HCT116 (cell line): ENCODE measurements around the gene TRAK1. TPM values are rescaled to one million over a fixed set of nuclear protein-coding genes. Genes with fewer than 3 reads are reported as not detected.
A peak's percentile ranks its signal among the peaks of the same experiment; 100 is the strongest.

Source experiments
- ATAC-seq: fragments of 200-7000 bp; cut with Tn5 transposase; 2 replicates; pipeline ENCODE4 v1.9.1; 2020; ENCODE audit warnings: mild to moderate bottlenecking, moderate library complexity
- BruUV-seq: library from RNA; stranded (reverse); fragments of 400-500 nt; replicated peaks from 2 replicates; lab custom pipeline; 2021; lab: Mats Ljungman, UMichigan
- CTCF ChIA-PET: fragments of 300-600 bp; sonication (Branson Sonifier 250); formaldehyde crosslinking; loops from one replicate; lab custom pipeline; 2021; ENCODE audit warnings: antibody characterized with exemption; lab: Charles Lee
- POLR2A ChIA-PET: fragments of 300-600, 350-600 bp; sonication (Branson Sonifier 250); formaldehyde crosslinking; loops from one replicate; lab custom pipeline; 2021; ENCODE audit warnings: antibody characterized with exemption; lab: Charles Lee
- RAD21 ChIA-PET, 2 experiments: fragments of 300-600 bp; sonication (Branson Sonifier 250); formaldehyde crosslinking; loops; one replicate each; lab custom pipeline; 2023; ENCODE audit warnings: low total read pairs in 2 of 2; ENCODE audit not compliant: uncharacterized antibody in 2 of 2, unreplicated experiment in 2 of 2, low non-redundant PET in 1 of 2; lab: Charles Lee
- DNase-seq: peaks from one replicate; pipeline ENCODE4 v3.0.0-alpha.2; 2010; ENCODE audit warnings: low read depth, low spot score
- H2AFZ ChIP-seq: fragments of 200-600 bp; shearing (Covaris generic), sonication (generic); 2 replicates; pipeline ENCODE4 v1.6.1; 2017; ENCODE audit warnings: low read depth, mixed run types, mixed read lengths, antibody characterized with exemption, low read length; ENCODE audit not compliant: poor library complexity, severe bottlenecking
- H3K27ac ChIP-seq: 2 replicates; pipeline ENCODE4 v1.5.1; 2012; ENCODE audit warnings: low read depth, low read length
- H3K27me3 ChIP-seq: fragments of 200-600 bp; sonication (generic); 2 replicates; pipeline ENCODE4 v1.6.1; 2016; ENCODE audit warnings: mixed run types, low read length, mixed read lengths; ENCODE audit not compliant: insufficient read depth
- H3K36me3 ChIP-seq, 2 experiments: fragments of 200-500 bp in 1 of 2; fragments of 200-600 bp in 1 of 2; sonication (Bioruptor generic) in 1 of 2; sonication (generic) in 1 of 2; 2 replicates each; pipeline versions ENCODE4 v1.5.1 to v1.6.1; 2014 to 2016; ENCODE audit warnings: low read length in 2 of 2, inconsistent platforms in 1 of 2, mixed read lengths in 1 of 2, mixed run types in 1 of 2; ENCODE audit not compliant: insufficient read depth in 2 of 2, control insufficient read depth in 1 of 2
- H3K4me1 ChIP-seq, 2 experiments: fragments of 200-600 bp in 1 of 2; sonication (generic) in 1 of 2; 2 replicates each; pipeline versions ENCODE4 v1.5.1 to v1.6.1; 2012 to 2017; ENCODE audit warnings: low read length in 2 of 2, inconsistent platforms in 1 of 2, mild to moderate bottlenecking in 1 of 2, mixed read lengths in 1 of 2, mixed run types in 1 of 2, moderate library complexity in 1 of 2; ENCODE audit not compliant: insufficient read depth in 2 of 2, control insufficient read depth in 1 of 2
- H3K4me2 ChIP-seq: fragments of 200-600 bp; sonication (generic); 2 replicates; pipeline ENCODE4 v1.6.1; 2017; ENCODE audit warnings: mixed run types, low read length, mixed read lengths
- H3K4me3 ChIP-seq, 2 experiments: fragments of 200-600 bp in 1 of 2; sonication (generic) in 1 of 2; replicated peaks in 1 of 2; 2 replicates each; pipeline ENCODE4 v1.5.1; 2011 to 2016; ENCODE audit warnings: low read length in 2 of 2, control low read depth in 1 of 2, low read depth in 1 of 2, mild to moderate bottlenecking in 1 of 2, mixed read lengths in 1 of 2, mixed run types in 1 of 2
- H3K79me2 ChIP-seq: fragments of 200-600 bp; sonication (generic); 2 replicates; pipeline ENCODE4 v1.6.1; 2017; ENCODE audit warnings: mild to moderate bottlenecking, mixed run types, low read length, moderate library complexity, mixed read lengths; ENCODE audit not compliant: insufficient read depth
- H3K9ac ChIP-seq: fragments of 200-600 bp; sonication (generic); 2 replicates; pipeline ENCODE4 v1.6.1; 2016; ENCODE audit warnings: low read length, mixed read lengths
- H3K9me2 ChIP-seq: fragments of 200-600 bp; sonication (generic), shearing (Covaris generic); 2 replicates; pipeline ENCODE4 v1.6.1; 2017; ENCODE audit warnings: mixed run types, mild to moderate bottlenecking, moderate library complexity; ENCODE audit not compliant: insufficient read depth
- H3K9me3 ChIP-seq, 2 experiments: fragments of 200-500 bp in 1 of 2; fragments of 200-600 bp in 1 of 2; sonication (Bioruptor generic) in 1 of 2; sonication (generic) in 1 of 2; 2 replicates each; pipeline ENCODE4 v1.6.1; 2014 to 2017; ENCODE audit warnings: low read length in 2 of 2, mixed read lengths in 2 of 2, inconsistent platforms in 1 of 2, low read depth in 1 of 2, mild to moderate bottlenecking in 1 of 2, mixed run types in 1 of 2, moderate library complexity in 1 of 2; ENCODE audit not compliant: control insufficient read depth in 1 of 2, insufficient read depth in 1 of 2
- H4K20me1 ChIP-seq: fragments of 200-600 bp; sonication (generic), shearing (Covaris generic); 2 replicates; pipeline ENCODE4 v1.6.1; 2017; ENCODE audit warnings: mixed run types, mild to moderate bottlenecking, moderate library complexity; ENCODE audit not compliant: insufficient read depth
- ATF3 ChIP-seq: IDR thresholded peaks from 2 replicates; pipeline ENCODE4 v1.6.1; 2012
- CBX3 ChIP-seq: IDR thresholded peaks from 2 replicates; pipeline ENCODE4 v1.6.1; 2012; ENCODE audit warnings: low read depth
- CEBPB ChIP-seq: IDR thresholded peaks from 2 replicates; pipeline ENCODE4 v1.6.1; 2012; ENCODE audit warnings: low read depth
- CTCF ChIP-seq, 3 experiments: fragments of 200-600 bp in 1 of 3; sonication (generic) in 1 of 3; IDR thresholded peaks in 2 of 3; conservative IDR thresholded peaks in 1 of 3; 2 replicates each; pipeline ENCODE4 v1.5.1; 2012 to 2017; ENCODE audit warnings: low read depth in 2 of 3, low read length in 2 of 3, antibody characterized with exemption in 1 of 3, borderline replicate concordance in 1 of 3, control low read depth in 1 of 3, mild to moderate bottlenecking in 1 of 3, mixed read lengths in 1 of 3, mixed run types in 1 of 3, moderate library complexity in 1 of 3; ENCODE audit not compliant: insufficient read depth in 1 of 3
- EGR1 ChIP-seq: IDR thresholded peaks from 2 replicates; pipeline ENCODE4 v1.6.1; 2012; ENCODE audit warnings: low read depth
- ELF1 ChIP-seq: IDR thresholded peaks from 2 replicates; pipeline ENCODE4 v1.6.1; 2012; ENCODE audit warnings: low read depth, borderline replicate concordance
- EZH2phosphoT487 ChIP-seq: fragments of 200-600 bp; IDR thresholded peaks from 2 replicates; pipeline ENCODE4 v1.6.1; 2018; ENCODE audit warnings: antibody characterized with exemption, borderline replicate concordance
- FOSL1 ChIP-seq: IDR thresholded peaks from 2 replicates; pipeline ENCODE4 v1.6.1; 2012; ENCODE audit warnings: low read depth
- JUND ChIP-seq: IDR thresholded peaks from 2 replicates; pipeline ENCODE4 v1.6.1; 2012
- MAX ChIP-seq: IDR thresholded peaks from 2 replicates; pipeline ENCODE4 v1.6.1; 2012
- POLR2A ChIP-seq: IDR thresholded peaks from 2 replicates; pipeline ENCODE4 v1.7.0; 2011; ENCODE audit warnings: borderline replicate concordance; ENCODE audit not compliant: insufficient read depth, insufficient read length; ENCODE audit errors: extremely low read depth
- POLR2AphosphoS5 ChIP-seq: IDR thresholded peaks from 2 replicates; pipeline ENCODE4 v1.6.1; 2011; ENCODE audit warnings: mild to moderate bottlenecking, low read depth, low read length, moderate library complexity
- RAD21 ChIP-seq: IDR thresholded peaks from 2 replicates; pipeline ENCODE4 v1.6.1; 2012; ENCODE audit warnings: low read depth, mild to moderate bottlenecking
- REST ChIP-seq: IDR thresholded peaks from 2 replicates; pipeline ENCODE4 v1.6.1; 2012; ENCODE audit warnings: low read depth
- SIN3A ChIP-seq: IDR thresholded peaks from 2 replicates; pipeline ENCODE4 v1.6.1; 2012; ENCODE audit warnings: low read depth
- SP1 ChIP-seq: IDR thresholded peaks from 2 replicates; pipeline ENCODE4 v1.6.1; 2012; ENCODE audit warnings: low read depth
- SRF ChIP-seq: IDR thresholded peaks from 2 replicates; pipeline ENCODE4 v1.6.1; 2012; ENCODE audit warnings: low read depth
- TCF7L2 ChIP-seq: IDR thresholded peaks from 2 replicates; pipeline ENCODE4 v1.7.0; 2011; ENCODE audit warnings: borderline replicate concordance, inconsistent platforms; ENCODE audit not compliant: insufficient read depth, insufficient read length; ENCODE audit errors: extremely low read depth
- YY1 ChIP-seq: IDR thresholded peaks from 2 replicates; pipeline ENCODE4 v1.6.1; 2011; ENCODE audit warnings: low read length, low read depth, moderate library complexity, mild to moderate bottlenecking; ENCODE audit not compliant: insufficient replicate concordance; ENCODE audit errors: extremely low read depth
- ZNF274 ChIP-seq: fragments of 200-500 bp; sonication (Bioruptor generic); IDR thresholded peaks from 2 replicates; pipeline ENCODE4 v1.6.1; 2014; ENCODE audit warnings: mild to moderate bottlenecking, low read depth, low read length, inconsistent platforms
- intact Hi-C: fragments of 100-400 bp; cut with micrococcal nuclease; formaldehyde crosslinking; loops from 2 replicates; pipeline ENCODE4 v1.10.0; 2022
- total RNA-seq: library from RNA; stranded (reverse); gene quantifications from one replicate; pipeline ENCODE4 v1.2.1, GENCODE V29; 2021; ENCODE audit not compliant: unreplicated experiment

TRAK1 gene
- total RNA-seq, 1 experiment from 2014 or later: 25.9 TPM

- H3K79me2 ChIP-seq: peaks cover 74% of the 10 kb centered on the region
- ChIA-PET POLR2A (no interaction called here), RAD21 (no interaction called here), CTCF (no interaction called here)
- H3K4me1 ChIP-seq: peaks cover 40 to 54% of the 10 kb centered on the region in 2 experiments
- no peaks in the 10 kb centered on the region for H3K9me3 ChIP-seq
- H3K4me2 ChIP-seq: peak overlapping the region; percentile 71
- no peak for DNase-seq
- H3K27ac ChIP-seq: peak overlapping the region; percentile 54
- intact Hi-C loops: loop anchor here (5.0 kb wide), 1 partner anchor 68 kb away; no protein-coding TSS in a partner anchor
- H4K20me1 ChIP-seq: no peaks in the 10 kb centered on the region; the same call in 1 of the 2 replicates
- no peaks in the 10 kb centered on the region for H3K36me3 ChIP-seq
- H3K9ac ChIP-seq: peak overlapping the region; percentile 50
- BruUV-seq: no TSS peak
- no peaks in the 10 kb centered on the region for H3K9me2 ChIP-seq
- H2AFZ ChIP-seq: no peak overlapping the region
- peak; percentile 49 for ATAC-seq
- H3K27me3 ChIP-seq: no peaks in the 10 kb centered on the region
- peak overlapping the region in 1 of 2 experiments; percentile 26; a peak in 2 of 4 replicates for H3K4me3 ChIP-seq
- TF ChIP-seq EZH2phosphoT487 (no peak), SRF (no peak), ZNF274 (no peak), CEBPB (peak; percentile 93), ATF3 (no peak), RAD21 (no peak), SP1 (peak; percentile 57), REST (no peak), CBX3 (no peak), POLR2A (no peak), FOSL1 (0 out of 2 replicates have a peak, but pooled peaks have one; percentile 17), JUND (peak; percentile 18; the same call in 1 of the 2 replicates), CTCF (IDR thresholded peaks at IDR 0.05 in 2 of 3, conservative IDR thresholded peaks at IDR 0.05 in 1 of 3; ENCODE audit: borderline replicate concordance in 1 of 3, insufficient read depth in 1 of 3, low read depth in 2 of 3, low read length in 2 of 3) (no peak), ELF1 (no peak; the same call in 1 of the 2 replicates), SIN3A (no peak), POLR2AphosphoS5 (no peak), YY1 (no peak), TCF7L2 (no peak), MAX (0 out of 2 replicates have a peak, but pooled peaks have one; percentile 13), EGR1 (peak; percentile 69)
Observed at GRCh38 chr3:42079701-42080452, 11.3 kb upstream of the TRAK1 start.
